GM12872 (cell line): ENCODE data around the gene POU3F1.

ENCODE experiments used
- TF ChIP-seq, protein P1 (sequence below): IDR thresholded peaks from 3 replicates; pipeline ENCODE4 v1.5.1; 2011; ENCODE audit warnings: low read depth, mild to moderate bottlenecking, low read length, moderate library complexity; ENCODE audit not compliant: insufficient read depth

The POU3F1 gene

DNA sequence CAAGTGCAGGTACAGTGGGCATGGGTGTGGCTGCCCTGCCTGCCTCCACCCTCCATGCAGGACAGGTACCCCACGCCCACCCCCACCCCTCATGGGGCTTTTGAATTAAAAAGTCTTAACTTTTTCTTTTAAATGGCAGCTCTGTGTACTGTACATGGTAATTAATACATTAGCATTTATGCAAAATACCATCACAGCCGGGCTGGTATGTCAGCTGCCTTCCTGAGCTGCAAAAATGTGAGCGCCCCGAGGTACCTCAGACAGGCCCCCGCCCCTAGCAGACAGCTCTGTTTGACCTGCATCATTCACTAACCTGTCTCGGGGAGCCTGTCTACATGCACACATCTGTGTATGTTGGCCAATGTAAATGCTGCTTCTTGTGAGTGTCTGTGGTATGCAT lies 42.2 kb upstream of the POU3F1 start:
- TF ChIP-seq, protein P1, sequence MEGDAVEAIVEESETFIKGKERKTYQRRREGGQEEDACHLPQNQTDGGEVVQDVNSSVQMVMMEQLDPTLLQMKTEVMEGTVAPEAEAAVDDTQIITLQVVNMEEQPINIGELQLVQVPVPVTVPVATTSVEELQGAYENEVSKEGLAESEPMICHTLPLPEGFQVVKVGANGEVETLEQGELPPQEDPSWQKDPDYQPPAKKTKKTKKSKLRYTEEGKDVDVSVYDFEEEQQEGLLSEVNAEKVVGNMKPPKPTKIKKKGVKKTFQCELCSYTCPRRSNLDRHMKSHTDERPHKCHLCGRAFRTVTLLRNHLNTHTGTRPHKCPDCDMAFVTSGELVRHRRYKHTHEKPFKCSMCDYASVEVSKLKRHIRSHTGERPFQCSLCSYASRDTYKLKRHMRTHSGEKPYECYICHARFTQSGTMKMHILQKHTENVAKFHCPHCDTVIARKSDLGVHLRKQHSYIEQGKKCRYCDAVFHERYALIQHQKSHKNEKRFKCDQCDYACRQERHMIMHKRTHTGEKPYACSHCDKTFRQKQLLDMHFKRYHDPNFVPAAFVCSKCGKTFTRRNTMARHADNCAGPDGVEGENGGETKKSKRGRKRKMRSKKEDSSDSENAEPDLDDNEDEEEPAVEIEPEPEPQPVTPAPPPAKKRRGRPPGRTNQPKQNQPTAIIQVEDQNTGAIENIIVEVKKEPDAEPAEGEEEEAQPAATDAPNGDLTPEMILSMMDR = no peak

DNA sequence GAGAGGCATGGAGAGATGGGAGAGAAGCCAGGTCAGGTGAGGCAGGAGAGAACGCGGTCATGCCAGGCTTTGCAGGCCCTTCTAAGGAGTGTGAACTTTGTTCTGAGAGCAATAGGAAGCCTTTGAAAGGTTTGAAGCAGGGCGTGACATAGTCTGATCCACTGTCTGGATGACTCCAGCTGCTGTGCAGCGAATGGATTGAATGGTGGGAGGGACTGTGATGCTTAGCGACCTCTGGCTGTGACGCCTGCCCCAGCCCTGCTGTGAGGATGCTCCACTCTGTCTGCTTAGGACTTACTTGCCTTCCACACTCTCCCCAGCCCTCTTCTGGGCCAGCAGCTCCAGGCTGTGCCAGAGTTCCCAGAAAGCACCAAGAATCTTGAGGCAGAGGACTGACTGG lies 41.8 kb upstream of the POU3F1 start:
- TF ChIP-seq, protein P1 = no peak

DNA sequence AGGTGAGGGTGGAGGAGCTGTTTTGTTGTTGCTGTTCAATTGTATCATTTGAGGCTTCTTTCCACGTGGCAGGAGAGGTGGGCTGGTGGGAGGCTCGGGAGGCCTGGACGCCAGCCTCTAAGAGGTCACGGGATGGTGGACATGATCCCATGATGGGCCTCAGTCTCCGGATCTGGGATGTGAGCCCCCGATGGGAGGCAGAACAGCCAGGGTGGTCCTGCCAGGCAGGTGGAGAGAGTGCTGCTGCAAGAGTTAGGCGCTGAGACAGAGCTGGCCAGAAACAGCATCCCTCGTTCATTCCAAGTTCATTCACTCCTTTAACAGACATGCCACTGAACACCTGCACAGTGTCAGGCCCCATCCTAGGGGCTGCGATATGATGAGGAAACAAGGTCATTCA lies 41.1 kb upstream of the POU3F1 start:
- TF ChIP-seq, protein P1 = no peak

GRCh38 chr1:38085666-38086330 lies 39.2 kb upstream of the POU3F1 start:
- TF ChIP-seq, protein P1 = no peak

DNA sequence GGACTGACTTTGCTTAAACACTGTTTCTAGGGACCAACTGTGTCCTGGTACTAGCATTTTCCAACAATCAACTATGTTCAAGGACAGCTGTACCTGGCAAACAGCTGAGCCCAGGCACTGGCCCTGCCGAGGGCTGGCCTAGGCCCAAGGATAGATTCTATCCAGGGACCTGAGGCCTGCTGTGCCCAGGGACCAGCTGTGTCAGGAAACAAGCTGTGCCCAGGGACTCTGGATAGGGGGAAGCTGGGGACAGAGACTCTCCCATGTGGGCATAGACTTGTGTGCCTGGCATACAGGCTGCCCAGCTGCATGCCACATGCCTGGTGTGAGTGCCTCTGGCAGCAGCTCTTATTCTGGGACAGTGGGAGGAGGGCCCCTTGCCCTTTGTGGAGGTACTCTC lies 38.1 kb upstream of the POU3F1 start:
- TF ChIP-seq, protein P1 = no peak

DNA sequence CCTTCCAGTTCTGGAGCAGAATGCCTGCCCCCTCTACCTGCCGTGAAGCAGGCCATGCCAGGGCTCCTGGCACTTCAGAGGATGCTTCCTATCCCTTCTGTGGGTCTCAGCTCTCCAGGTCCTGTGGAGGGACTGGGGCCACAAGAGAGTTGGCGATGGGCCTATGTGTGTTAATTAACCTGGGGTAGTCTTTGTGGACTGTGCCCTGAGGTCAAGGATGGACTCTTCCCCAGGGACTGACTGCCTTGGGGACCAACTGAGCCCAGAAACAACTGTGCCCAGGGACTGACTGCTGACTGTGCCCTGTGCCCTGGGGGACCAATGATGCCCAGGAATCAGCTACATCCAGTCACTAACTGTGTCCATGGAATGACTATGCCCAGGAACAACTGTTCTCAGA lies 37.5 kb upstream of the POU3F1 start:
- TF ChIP-seq, protein P1 = no peak

DNA sequence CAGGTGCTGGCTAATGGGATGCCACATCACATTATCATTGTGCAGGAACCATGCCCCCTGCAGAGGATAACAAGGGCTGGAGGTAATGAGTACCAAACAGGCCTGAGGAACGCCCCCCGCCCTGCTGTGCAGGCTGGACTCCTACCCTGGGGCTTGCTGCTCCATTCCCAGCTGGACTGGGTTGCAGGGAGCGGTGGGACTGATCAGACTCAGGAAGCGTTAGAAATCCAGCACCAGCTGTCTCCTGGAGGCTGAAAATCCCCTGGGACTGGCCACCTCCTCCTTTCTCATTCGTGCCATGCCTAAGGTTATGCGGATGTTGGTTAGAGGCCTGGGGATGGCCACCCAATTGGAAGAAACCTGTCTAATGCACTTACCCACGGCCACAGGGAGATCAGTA lies 36.9 kb upstream of the POU3F1 start:
- TF ChIP-seq, protein P1 = no peak

- TF ChIP-seq, protein P1 = no peak
Measured at GRCh38 chr1:38082769-38083263, 36.2 kb upstream of the POU3F1 start.
